ENCODE measurements around the gene STPG4. TPM values are rescaled to one million over a fixed set of nuclear protein-coding genes. Genes with fewer than 3 reads are reported as not detected.

STPG4 gene
- total RNA-seq, 1 experiment from 2014 or later, result not detected

DNA sequence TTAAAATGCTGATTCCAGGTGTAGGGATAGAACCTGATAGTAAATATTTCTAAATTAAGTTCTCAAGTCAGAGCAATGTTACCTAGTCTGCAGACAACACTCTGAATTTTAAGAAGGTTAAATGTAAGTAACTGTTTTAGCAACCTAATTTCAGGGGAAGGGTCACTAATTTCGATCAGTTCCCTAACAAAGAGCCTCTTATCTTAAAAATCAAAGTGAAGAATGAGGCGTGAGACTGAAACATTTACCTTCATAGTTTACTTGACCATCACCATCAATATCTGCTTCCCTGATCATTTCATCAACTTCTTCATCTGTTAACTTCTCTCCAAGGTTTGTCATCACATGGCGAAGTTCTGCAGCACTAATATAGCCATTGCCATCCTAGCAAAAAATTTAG lies 6.4 kb upstream of the STPG4 start:
- H3K36me3 ChIP-seq (replicated peaks; ENCODE audit: control insufficient read depth, insufficient read depth, low read length), result peaks cover 16% of the 10 kb centered on the region
- H3K27me3 ChIP-seq (ENCODE audit: control insufficient read depth, insufficient read depth, low read length), result no peaks in the 10 kb centered on the region
- no peak for DNase-seq
- no peak overlapping the region for H3K4me3 ChIP-seq (ENCODE audit: insufficient read depth, low read depth, low read length)

DNA sequence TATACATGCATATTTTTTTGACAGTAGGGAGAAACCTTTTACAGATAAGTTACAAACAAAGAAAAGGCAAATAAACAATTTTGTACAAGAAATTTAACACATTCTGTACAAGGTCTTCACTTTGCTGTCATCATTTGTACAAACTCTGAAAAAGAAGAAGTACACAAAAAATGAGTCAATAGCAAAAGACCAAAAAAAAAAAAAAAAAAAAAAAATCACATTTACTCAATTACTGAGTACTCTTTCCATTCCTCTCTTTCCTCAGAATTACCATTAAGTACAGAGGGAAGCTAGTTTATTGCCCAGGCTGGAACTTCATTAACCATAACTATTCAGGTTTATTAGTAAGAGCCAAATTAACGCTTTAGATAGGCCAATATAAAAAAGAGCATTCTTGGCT lies 5.6 kb upstream of the STPG4 start:
- Histone ChIP-seq H3K27me3 (ENCODE audit: control insufficient read depth, insufficient read depth, low read length) (no peaks in the 10 kb centered on the region), H3K4me3 (ENCODE audit: insufficient read depth, low read depth, low read length) (no peak overlapping the region), H3K36me3 (replicated peaks; ENCODE audit: control insufficient read depth, insufficient read depth, low read length) (peaks cover 16% of the 10 kb centered on the region)
- no peak for DNase-seq

DNA sequence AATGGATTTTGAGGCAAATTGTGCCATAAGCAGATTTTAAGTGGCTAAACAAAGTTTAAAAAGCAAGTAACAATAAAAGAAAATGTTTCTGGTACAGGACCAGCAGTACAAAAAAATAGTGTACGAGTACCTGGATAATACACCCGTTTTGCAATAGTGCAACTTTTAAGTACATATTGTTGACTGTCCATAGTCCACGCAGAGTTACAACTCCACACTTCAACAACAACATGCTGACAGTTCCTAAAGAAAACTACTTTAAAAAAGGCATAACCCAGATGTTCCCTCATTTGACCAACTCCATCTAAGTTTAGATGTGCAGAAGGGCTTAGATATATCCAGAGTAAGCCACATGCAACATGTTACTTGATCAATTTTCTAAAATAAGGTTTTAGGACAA lies 5.1 kb upstream of the STPG4 start:
- DNase-seq, result no peak
- Histone ChIP-seq H3K4me3 (ENCODE audit: insufficient read depth, low read depth, low read length) (no peak overlapping the region), H3K27me3 (ENCODE audit: control insufficient read depth, insufficient read depth, low read length) (no peaks in the 10 kb centered on the region), H3K36me3 (replicated peaks; ENCODE audit: control insufficient read depth, insufficient read depth, low read length) (peaks cover 16% of the 10 kb centered on the region)

DNA sequence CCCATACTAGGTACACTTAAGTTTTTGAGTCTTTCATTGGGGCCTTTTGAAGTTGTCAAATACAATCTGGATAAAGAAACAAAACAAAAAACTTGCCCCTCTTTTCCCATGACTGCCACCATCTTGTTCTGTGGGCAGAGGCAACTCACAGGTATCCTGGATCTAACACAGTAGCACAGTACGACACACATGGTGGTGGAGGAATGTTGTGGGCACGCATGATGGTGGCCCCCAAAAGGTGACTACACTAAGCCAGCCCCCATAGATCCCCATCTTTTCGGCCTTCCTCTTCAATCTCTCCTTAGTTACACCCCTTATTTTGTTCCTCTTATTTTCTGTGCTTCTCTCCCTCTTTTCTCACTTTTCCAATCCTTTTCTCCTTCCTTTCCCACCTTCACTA lies 4.5 kb upstream of the STPG4 start:
- H3K27me3 ChIP-seq (ENCODE audit: control insufficient read depth, insufficient read depth, low read length), result no peaks in the 10 kb centered on the region
- H3K36me3 ChIP-seq (replicated peaks; ENCODE audit: control insufficient read depth, insufficient read depth, low read length), result peaks cover 14% of the 10 kb centered on the region
- no peak overlapping the region for H3K4me3 ChIP-seq (ENCODE audit: insufficient read depth, low read depth, low read length)
- no peak for DNase-seq

DNA sequence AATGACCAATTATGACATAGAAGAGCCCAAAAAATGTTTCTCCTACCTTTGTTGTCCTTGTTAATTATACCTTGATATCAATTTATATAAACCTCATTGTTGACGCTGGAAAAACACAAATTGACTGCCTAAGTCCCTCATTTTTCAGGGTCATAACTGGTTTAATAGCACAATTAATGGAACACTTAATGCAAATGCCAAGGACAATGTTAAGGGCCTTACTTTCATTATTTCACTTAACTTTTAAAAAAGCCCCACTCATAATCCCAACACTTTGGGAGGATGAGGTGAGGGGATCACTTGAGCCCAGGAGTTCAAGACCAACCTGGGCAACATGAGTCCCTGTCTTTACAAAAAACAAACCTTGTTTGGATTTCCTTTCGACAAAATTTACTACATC lies 3.5 kb upstream of the STPG4 start:
- peaks cover 14% of the 10 kb centered on the region for H3K36me3 ChIP-seq (replicated peaks; ENCODE audit: control insufficient read depth, insufficient read depth, low read length)
- DNase-seq, result no peak

DNA sequence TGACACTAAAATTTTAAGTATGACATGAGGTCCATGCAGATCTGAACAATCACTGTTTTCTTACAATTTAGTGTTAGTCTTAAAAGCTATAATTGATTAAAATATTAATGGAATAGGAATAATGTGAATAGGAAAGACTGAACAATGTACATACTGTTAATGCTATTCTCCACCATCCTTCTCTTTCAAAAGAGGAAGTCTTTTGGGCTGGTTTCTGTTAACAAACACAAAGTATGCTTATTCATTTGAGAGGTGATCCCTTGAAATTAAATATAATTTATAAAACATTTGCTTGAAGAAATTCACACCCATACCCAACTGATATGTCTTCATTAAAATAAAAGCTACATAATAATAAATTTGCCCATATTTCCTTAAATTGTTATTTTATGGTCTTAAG lies 2.3 kb downstream of the STPG4 start:
- H3K27me3 ChIP-seq (ENCODE audit: control insufficient read depth, insufficient read depth, low read length), result no peaks in the 10 kb centered on the region
- H3K4me3 ChIP-seq (ENCODE audit: insufficient read depth, low read depth, low read length), result no peak overlapping the region
- DNase-seq, result no peak
- H3K36me3 ChIP-seq (replicated peaks; ENCODE audit: control insufficient read depth, insufficient read depth, low read length), result peaks cover 4% of the 10 kb centered on the region

More for the DNA sequence above, 3.5 kb upstream of the STPG4 start:
- no peak overlapping the region for H3K4me3 ChIP-seq (ENCODE audit: insufficient read depth, low read depth, low read length)
- H3K27me3 ChIP-seq (ENCODE audit: control insufficient read depth, insufficient read depth, low read length), result no peaks in the 10 kb centered on the region

DNA sequence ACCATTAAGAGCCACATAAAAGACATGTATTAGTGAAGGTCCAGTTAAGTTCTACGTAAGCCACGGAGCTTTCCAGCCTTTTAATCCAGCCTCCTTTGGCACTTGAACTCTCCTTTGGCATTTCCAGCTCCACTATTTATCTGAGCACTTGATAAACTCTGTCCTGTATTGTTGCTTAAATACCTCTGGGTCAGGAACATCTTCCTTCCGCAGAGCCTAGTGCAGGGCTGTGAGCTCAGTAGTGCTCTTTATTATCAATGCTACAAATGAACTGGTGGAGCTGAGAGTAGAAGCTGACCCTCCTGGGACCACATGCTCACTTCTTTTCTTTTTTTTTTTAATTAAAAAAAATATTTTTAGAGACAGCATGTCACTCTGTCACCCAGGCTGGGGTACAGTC lies 4.9 kb downstream of the STPG4 start:
- Histone ChIP-seq H3K36me3 (replicated peaks; ENCODE audit: control insufficient read depth, insufficient read depth, low read length) (peaks cover 4% of the 10 kb centered on the region), H3K27me3 (ENCODE audit: control insufficient read depth, insufficient read depth, low read length) (no peaks in the 10 kb centered on the region), H3K4me3 (ENCODE audit: insufficient read depth, low read depth, low read length) (no peak overlapping the region)
- no peak for DNase-seq

DNA sequence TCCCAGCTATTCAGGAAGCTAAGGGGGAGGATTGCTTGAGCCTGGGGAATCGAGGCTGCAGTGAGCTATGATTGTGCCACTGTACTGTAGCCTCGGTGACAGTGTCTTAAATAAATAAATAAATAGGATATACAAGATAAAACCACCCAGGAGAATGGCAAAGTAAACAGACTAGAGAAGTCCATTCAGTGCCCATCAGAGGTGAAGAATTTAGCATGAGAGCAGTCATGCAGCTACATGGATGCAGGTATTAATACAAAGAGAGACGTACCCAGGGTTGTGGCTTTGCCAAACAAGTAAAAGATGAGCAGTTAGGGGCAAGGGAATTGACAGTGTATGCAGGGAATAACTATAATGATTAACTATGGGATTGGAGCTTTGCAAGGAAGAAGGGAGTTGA lies 8.1 kb downstream of the STPG4 start:
- Histone ChIP-seq H3K27me3 (ENCODE audit: control insufficient read depth, insufficient read depth, low read length) (no peaks in the 10 kb centered on the region), H3K36me3 (replicated peaks; ENCODE audit: control insufficient read depth, insufficient read depth, low read length) (peaks cover 3% of the 10 kb centered on the region), H3K4me3 (ENCODE audit: insufficient read depth, low read depth, low read length) (no peak overlapping the region)
- DNase-seq, result no peak

DNA sequence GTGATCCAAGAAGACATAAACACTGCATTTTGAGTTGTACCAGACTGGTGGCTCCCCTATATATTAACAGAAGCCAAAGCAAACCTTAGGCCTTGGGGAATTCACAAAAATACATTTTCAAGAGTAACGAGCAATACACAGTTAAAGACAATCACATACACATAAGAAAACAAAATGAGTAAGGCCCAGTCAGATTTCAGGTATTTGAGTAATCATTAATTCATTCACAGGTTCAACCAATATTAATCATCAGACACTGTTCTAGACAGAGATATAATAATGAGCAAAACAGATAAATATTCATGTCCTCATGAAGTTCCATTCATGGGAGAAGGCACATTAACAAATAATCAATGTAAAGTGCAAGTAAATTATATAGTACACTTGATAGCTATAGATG lies 9.6 kb downstream of the STPG4 start:
- Histone ChIP-seq H3K4me3 (ENCODE audit: insufficient read depth, low read depth, low read length) (no peak overlapping the region), H3K27me3 (ENCODE audit: control insufficient read depth, insufficient read depth, low read length) (no peaks in the 10 kb centered on the region), H3K36me3 (replicated peaks; ENCODE audit: control insufficient read depth, insufficient read depth, low read length) (peaks cover 1% of the 10 kb centered on the region)
- DNase-seq, result no peak

DNA sequence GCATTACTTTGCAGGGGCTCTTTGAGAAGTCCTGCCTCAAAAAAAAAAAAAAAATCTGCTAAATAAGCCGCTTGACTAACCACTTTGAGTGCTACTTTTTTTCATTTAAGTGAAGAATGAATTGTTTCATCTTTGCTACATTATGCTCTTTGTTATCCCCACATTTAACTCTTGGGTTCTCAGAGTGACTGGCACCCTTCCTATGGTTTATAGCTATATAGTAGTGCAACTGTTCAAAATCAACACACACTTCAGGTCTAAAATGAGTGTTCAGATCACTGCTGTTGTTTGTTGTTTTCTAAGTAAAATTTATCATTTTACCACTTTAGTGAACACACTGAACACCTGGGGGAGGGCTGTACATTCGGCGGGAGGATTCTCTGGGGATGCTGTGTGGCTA lies 13.6 kb downstream of the STPG4 start:
- H3K27me3 ChIP-seq (ENCODE audit: control insufficient read depth, insufficient read depth, low read length), result no peaks in the 10 kb centered on the region
- no peak for DNase-seq
- H3K36me3 ChIP-seq (replicated peaks; ENCODE audit: control insufficient read depth, insufficient read depth, low read length), result no peaks in the 10 kb centered on the region; the same call in 1 of the 2 replicates
- H3K4me3 ChIP-seq (ENCODE audit: insufficient read depth, low read depth, low read length), result no peak overlapping the region

DNA sequence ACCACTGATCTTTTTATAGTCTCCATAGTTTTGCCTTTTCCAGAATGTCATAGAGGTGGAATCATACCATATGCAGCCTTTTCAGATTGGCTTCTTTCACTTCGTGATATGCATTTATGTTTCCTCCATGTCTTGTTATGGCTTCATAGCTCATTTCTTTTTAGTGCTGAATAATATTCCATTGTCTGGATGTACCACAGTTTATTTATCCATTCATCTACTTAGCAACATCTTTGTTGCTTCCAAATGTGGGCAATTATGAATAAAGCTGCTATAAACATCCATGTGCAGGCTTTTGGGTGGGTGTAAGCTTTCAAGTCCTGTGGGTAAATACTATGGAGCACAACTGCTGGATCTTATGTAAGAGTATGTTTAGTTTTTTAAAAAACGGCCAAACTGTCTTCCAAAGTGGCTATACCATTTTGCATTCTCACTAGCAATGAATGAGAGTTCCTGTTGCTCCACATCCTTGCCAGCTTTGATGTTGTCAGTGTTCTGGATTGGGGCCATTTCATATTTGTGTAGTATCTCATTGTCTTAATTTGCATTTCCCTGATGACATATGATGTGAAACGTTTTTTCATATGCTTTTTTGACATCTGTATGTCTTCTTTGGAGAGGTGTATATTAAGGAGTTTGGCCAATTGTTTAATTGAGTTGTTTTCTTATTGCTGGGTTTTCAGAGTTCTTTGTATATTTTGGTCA lies 20.6 kb downstream of the STPG4 start:
- H3K4me3 ChIP-seq (ENCODE audit: insufficient read depth, low read depth, low read length), result no peak overlapping the region
- no peaks in the 10 kb centered on the region; the same call in 1 of the 2 replicates for H3K36me3 ChIP-seq (replicated peaks; ENCODE audit: control insufficient read depth, insufficient read depth, low read length)
- DNase-seq, result no peak
- H3K27me3 ChIP-seq (ENCODE audit: control insufficient read depth, insufficient read depth, low read length), result no peaks in the 10 kb centered on the region

DNA sequence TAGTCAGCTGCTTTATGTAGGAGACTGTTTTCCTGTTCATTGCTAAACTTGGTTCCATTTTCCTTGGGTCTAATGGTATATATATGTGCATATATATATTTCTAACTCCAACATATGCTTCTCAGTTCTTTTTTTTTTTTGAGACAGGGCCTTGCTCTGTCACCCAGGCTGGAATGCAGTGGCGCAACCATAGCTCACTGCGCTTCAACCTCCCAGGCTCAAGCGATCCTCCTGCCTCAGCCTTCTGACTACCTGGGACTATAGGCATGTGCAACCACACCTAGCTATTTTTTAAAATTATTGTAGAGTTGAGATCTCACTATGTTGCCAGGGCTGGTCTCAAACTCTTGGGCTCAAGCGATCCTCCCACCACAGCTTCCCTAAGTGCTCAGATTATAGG lies 22.1 kb downstream of the STPG4 start:
- Histone ChIP-seq H3K27me3 (ENCODE audit: control insufficient read depth, insufficient read depth, low read length) (no peaks in the 10 kb centered on the region), H3K4me3 (ENCODE audit: insufficient read depth, low read depth, low read length) (no peak overlapping the region), H3K36me3 (replicated peaks; ENCODE audit: control insufficient read depth, insufficient read depth, low read length) (no peaks in the 10 kb centered on the region)
- no peak for DNase-seq

DNA sequence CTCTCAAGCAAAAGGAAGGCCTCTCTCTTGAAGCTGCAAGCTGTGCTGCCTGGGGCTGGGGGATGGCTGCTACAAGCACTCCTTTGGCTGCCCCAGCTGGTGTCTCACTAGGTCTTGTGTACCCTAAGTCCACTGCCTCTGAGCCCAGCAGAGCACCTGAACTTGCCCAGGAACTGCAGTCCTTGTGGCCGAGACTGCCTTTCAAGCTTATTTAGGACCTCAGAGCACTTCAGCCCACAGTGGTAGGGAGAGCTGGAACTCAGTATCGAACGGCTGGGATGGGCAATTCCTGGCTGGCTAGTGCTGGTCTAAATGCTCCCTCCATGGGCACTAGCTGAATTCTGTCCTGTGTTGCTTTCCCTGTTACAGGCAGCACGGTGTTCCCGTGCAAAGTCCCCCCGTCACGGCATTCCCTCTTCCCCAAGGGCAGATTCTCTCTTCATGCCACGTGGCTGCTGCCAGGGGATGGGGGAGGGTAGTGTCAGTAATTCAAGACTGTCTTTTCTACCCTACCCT lies 25.9 kb downstream of the STPG4 start:
- H3K4me3 ChIP-seq (ENCODE audit: insufficient read depth, low read depth, low read length), result no peak overlapping the region
- no peaks in the 10 kb centered on the region for H3K27me3 ChIP-seq (ENCODE audit: control insufficient read depth, insufficient read depth, low read length)
- H3K36me3 ChIP-seq (replicated peaks; ENCODE audit: control insufficient read depth, insufficient read depth, low read length), result no peaks in the 10 kb centered on the region
- DNase-seq, result no peak

DNA sequence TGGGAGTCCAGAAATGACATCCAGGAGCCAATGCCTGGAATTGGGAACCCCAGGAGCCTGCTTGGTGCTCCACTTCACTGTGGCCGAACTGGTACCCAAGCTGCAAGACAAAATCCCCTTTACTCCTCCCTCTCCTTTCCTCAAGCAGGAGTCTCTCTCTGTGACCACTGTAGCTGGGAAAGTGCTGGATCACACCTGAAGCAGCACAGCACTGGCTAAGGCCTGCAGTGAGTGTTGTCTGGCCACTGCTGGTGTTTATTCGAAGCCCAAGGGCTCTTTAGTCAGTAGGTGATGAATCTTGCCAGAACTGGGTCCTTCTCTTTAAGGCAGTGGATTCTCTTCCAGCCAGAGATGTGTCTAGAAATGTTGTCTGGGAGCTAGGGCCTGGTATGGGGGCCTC lies 26.4 kb downstream of the STPG4 start:
- Histone ChIP-seq H3K36me3 (replicated peaks; ENCODE audit: control insufficient read depth, insufficient read depth, low read length) (no peaks in the 10 kb centered on the region), H3K27me3 (ENCODE audit: control insufficient read depth, insufficient read depth, low read length) (no peaks in the 10 kb centered on the region), H3K4me3 (ENCODE audit: insufficient read depth, low read depth, low read length) (no peak overlapping the region)
- no peak for DNase-seq

DNA sequence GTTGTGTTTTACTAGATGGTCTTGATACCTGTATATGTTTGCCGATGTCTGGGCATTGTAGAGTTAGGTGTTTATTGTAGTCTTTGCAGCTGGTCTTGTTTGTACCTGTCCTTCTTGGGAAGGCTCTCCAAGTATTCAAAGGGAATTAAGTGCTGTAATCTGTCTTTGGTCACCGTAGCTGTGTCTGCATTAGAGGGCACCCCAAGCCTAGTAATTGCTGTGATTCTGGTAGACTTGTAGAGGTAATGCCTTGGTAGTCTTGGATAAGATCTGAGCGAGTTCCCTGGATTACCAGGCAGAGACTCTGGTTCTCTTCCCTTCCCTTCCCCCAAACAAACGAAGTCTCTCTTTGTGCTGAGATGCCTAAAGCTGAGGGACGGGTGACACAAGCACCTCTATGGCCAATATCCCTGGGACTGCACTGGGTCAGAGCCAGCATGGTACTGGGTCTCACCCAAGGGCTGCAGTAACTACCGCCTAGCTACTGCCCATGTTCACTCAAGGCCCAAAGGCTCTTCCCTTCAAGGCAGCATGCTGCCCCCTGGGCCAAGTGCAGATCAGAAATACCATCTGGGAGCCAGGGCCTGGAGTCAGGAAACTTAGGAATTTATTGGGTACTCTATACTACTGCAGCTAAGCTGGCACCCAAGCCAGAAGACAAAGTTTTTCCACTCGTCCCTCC lies 27.1 kb downstream of the STPG4 start:
- no peak for DNase-seq

More for the DNA sequence above, 27.1 kb downstream of the STPG4 start:
- no peaks in the 10 kb centered on the region for H3K36me3 ChIP-seq (replicated peaks; ENCODE audit: control insufficient read depth, insufficient read depth, low read length)
- no peaks in the 10 kb centered on the region for H3K27me3 ChIP-seq (ENCODE audit: control insufficient read depth, insufficient read depth, low read length)
- H3K4me3 ChIP-seq (ENCODE audit: insufficient read depth, low read depth, low read length), result no peak overlapping the region
